Calu3 (cell line): ENCODE data around the gene MYO1G. TPM values are rescaled to one million over a fixed set of nuclear protein-coding genes. Genes with fewer than 3 reads are reported as not detected.

Source experiments
- BruUV-seq: library from RNA; stranded (reverse); fragments of 400-500 nt; replicated peaks from 2 replicates; lab custom pipeline; 2021; lab: Mats Ljungman, UMichigan
- CTCF ChIA-PET: fragments of 300-600 bp; sonication (Branson Sonifier 250); formaldehyde crosslinking; loops from one replicate; lab custom pipeline; 2022; ENCODE audit warnings: antibody characterized with exemption; lab: Charles Lee
- DNase-seq: peaks from one replicate; pipeline ENCODE4 v3.0.0; 2022
- H3K27ac Mint-ChIP-seq: one replicate; pipeline ENCODE4 v1.8.0; 2022; ENCODE audit warnings: mixed read lengths; ENCODE audit not compliant: unreplicated experiment
- H3K27me3 Mint-ChIP-seq: one replicate; pipeline ENCODE4 v1.8.0; 2022; ENCODE audit warnings: mixed read lengths; ENCODE audit not compliant: unreplicated experiment
- H3K36me3 Mint-ChIP-seq: one replicate; pipeline ENCODE4 v1.8.0; 2022; ENCODE audit warnings: mild to moderate bottlenecking, moderate library complexity, mixed read lengths; ENCODE audit not compliant: insufficient read depth, unreplicated experiment
- H3K4me1 Mint-ChIP-seq: one replicate; pipeline ENCODE4 v1.8.0; 2022; ENCODE audit warnings: mild to moderate bottlenecking, low read depth, mixed read lengths; ENCODE audit not compliant: unreplicated experiment
- H3K4me3 Mint-ChIP-seq: one replicate; pipeline ENCODE4 v1.8.0; 2022; ENCODE audit warnings: mild to moderate bottlenecking, low read depth, moderate library complexity, mixed read lengths; ENCODE audit not compliant: unreplicated experiment
- H3K9me3 Mint-ChIP-seq: one replicate; pipeline ENCODE4 v1.8.0; 2022; ENCODE audit warnings: low read depth, mixed read lengths; ENCODE audit not compliant: unreplicated experiment
- intact Hi-C: fragments of 100-400 bp; cut with micrococcal nuclease; formaldehyde crosslinking; loops from one replicate; pipeline ENCODE4 v1.10.0; 2022; ENCODE audit not compliant: unreplicated experiment
- total RNA-seq: library from RNA; stranded (reverse); gene quantifications from 2 replicates; pipeline ENCODE4 v1.2.3, GENCODE V29; 2022
- TF ChIP-seq, protein P1 (sequence below): fragments of 200-600 bp; IDR thresholded peaks from one replicate; pipeline ENCODE4 v1.8.0; 2022; ENCODE audit warnings: antibody characterized with exemption; ENCODE audit not compliant: unreplicated experiment

MYO1G gene
- total RNA-seq, 1 experiment from 2014 or later: 0.33 TPM

DNA sequence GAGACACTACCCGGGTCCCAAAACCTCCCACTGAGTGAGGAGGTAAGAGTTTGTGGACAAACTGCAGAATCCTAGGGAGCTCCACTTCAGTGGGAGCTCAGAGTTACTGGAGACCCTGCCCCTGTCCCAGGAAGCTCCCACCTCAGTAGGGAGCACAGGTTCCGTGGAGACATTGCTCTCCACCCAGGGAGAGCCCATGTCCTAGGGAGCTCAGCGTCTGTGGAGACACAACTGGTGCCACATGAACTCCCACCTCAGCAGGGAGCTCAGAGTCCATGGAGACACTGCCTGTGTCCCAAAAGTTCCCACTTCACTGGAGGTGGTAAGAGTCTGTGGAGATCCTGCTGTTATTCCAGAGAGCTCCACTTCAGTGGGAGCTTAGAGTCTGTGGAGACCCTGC is 6.3 kb downstream of the MYO1G start:
- TF ChIP-seq, protein P1, sequence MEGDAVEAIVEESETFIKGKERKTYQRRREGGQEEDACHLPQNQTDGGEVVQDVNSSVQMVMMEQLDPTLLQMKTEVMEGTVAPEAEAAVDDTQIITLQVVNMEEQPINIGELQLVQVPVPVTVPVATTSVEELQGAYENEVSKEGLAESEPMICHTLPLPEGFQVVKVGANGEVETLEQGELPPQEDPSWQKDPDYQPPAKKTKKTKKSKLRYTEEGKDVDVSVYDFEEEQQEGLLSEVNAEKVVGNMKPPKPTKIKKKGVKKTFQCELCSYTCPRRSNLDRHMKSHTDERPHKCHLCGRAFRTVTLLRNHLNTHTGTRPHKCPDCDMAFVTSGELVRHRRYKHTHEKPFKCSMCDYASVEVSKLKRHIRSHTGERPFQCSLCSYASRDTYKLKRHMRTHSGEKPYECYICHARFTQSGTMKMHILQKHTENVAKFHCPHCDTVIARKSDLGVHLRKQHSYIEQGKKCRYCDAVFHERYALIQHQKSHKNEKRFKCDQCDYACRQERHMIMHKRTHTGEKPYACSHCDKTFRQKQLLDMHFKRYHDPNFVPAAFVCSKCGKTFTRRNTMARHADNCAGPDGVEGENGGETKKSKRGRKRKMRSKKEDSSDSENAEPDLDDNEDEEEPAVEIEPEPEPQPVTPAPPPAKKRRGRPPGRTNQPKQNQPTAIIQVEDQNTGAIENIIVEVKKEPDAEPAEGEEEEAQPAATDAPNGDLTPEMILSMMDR: no peak
- H3K9me3 Mint-ChIP-seq: no peaks in the 10 kb centered on the region
- H3K4me3 Mint-ChIP-seq: no peak overlapping the region
- H3K27me3 Mint-ChIP-seq: peaks cover 17% of the 10 kb centered on the region
- no peaks in the 10 kb centered on the region for H3K36me3 Mint-ChIP-seq
- H3K27ac Mint-ChIP-seq: no peak overlapping the region
- DNase-seq: no peak
- BruUV-seq: no TSS peak
- H3K4me1 Mint-ChIP-seq: peaks cover 3% of the 10 kb centered on the region
- CTCF ChIA-PET: interaction anchor here (1.3 to 3.8 kb wide), 5 partner anchors 8 to 163 kb away, joined by 6 to 47 read pairs (median 12); partner anchors contain the start of gene CCM2
- intact Hi-C loops: no loop called here

- BruUV-seq: no TSS peak
Observed at GRCh38 chr7:44971902-44972441, 6.8 kb downstream of the MYO1G start.

GRCh38 chr7:44971188-44971901 is 7.5 kb downstream of the MYO1G start:
- no peaks in the 10 kb centered on the region for H3K9me3 Mint-ChIP-seq

More at GRCh38 chr7:44971902-44972441, 6.8 kb downstream of the MYO1G start:
- no peak overlapping the region for H3K27ac Mint-ChIP-seq
- no peaks in the 10 kb centered on the region for H3K36me3 Mint-ChIP-seq
- intact Hi-C loops: no loop called here
- DNase-seq: no peak
- CTCF ChIA-PET: interaction anchor here (1.3 to 3.8 kb wide), 4 partner anchors 8 to 164 kb away, joined by 6 to 47 read pairs (median 18); no protein-coding TSS in a partner anchor
- no peaks in the 10 kb centered on the region for H3K4me1 Mint-ChIP-seq
- H3K27me3 Mint-ChIP-seq: peaks cover 17% of the 10 kb centered on the region
- TF ChIP-seq, protein P1: no peak
- H3K9me3 Mint-ChIP-seq: no peaks in the 10 kb centered on the region
- no peak overlapping the region for H3K4me3 Mint-ChIP-seq

GRCh38 chr7:44970523-44971051 is 8.2 kb downstream of the MYO1G start:
- intact Hi-C loops: no loop called here
- Mint-ChIP-seq H3K27me3 (peaks cover 17% of the 10 kb centered on the region), H3K4me1 (no peaks in the 10 kb centered on the region), H3K4me3 (no peak overlapping the region), H3K27ac (no peak overlapping the region), H3K9me3 (no peaks in the 10 kb centered on the region), H3K36me3 (no peaks in the 10 kb centered on the region)
- CTCF ChIA-PET: interaction anchor here (0.6 kb wide), 1 partner anchor 240 kb away, joined by 6 read pairs; no protein-coding TSS in a partner anchor
- TF ChIP-seq, protein P1: no peak
- BruUV-seq: no TSS peak
- DNase-seq: no peak

More at GRCh38 chr7:44971188-44971901, 7.5 kb downstream of the MYO1G start:
- Mint-ChIP-seq H3K36me3 (no peaks in the 10 kb centered on the region), H3K4me1 (no peaks in the 10 kb centered on the region), H3K4me3 (no peak overlapping the region), H3K27me3 (peaks cover 17% of the 10 kb centered on the region), H3K27ac (no peak overlapping the region)
- intact Hi-C loops: no loop called here
- no peak for DNase-seq
- BruUV-seq: no TSS peak
- CTCF ChIA-PET: interaction anchor here (3.8 kb wide), 1 partner anchor 13 kb away, joined by 30 read pairs; no protein-coding TSS in a partner anchor
- TF ChIP-seq, protein P1: no peak
